GM18502 (cell line): ENCODE results near the gene GAL3ST1.
"Not testable (repeated sequence)": the region's sequence is repeated elsewhere in the genome, so short reads cannot be mapped to it uniquely, and the experiment has no call there.

Experiments used
- ATAC-seq: cut with Tn5 transposase; IDR thresholded peaks from one replicate; pipeline ENCODE4 v1.9.1; 2021; ENCODE audit warnings: mild to moderate bottlenecking; ENCODE audit not compliant: unreplicated experiment, poor library complexity

GAL3ST1 gene

DNA sequence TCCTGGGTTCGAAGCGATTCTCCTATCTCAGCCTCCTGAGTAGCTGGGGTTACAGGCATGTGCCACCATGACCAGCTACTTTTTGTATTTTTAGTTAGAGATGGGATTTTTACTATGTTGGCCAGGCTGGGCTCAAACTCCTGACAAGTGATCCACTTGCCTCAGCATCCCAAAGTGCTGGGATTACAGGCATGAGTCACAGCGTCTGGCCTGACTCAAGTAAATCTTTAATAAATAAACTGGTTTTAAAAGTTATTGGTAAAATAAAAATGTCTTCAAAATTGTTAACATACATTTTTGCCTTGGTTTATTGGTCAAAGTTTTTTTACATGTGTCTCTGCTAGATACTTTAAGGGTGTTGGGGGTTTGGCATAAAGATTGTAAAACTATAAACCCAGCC lies 24.5 kb upstream of the GAL3ST1 start:
- ATAC-seq, result no peak

DNA sequence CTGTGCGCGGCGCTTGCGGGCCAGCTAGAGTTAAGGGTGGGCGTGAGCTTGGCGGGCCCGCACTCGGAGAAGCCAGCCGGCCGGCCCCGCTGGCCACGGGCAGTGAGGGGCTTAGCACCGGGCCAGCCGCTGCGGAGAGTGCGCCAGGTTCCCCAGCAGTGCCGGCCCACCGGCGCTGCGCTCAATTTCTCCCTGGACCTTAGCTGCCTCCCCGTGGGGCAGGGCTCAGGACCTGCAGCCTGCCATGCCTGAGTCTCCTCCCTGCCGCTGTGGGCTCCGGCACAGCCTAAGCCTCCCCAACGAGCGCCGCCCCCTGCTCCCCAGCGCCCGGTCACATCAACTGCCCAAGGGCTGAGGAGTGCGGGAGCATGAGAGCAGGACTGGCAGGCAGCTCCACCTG lies 22.4 kb upstream of the GAL3ST1 start:
- no peak for ATAC-seq

DNA sequence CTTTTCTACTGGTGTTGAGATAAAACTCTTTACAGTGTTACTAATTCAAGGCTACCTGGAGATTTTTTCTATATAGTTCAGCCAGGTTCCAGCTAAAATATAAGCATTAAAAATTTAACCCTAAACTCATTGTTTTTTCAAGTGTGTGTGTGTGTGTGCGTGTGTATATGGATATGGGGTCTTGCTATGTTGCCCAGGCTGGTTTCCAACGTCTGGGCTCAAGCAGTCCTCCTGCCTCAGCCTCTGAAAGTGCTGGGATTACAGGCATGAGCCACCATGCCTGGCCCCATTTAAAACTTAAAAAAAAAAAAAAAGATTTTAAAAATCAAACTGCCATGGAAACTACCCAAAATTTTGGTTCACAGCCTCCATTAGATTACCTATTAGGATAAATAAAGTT lies 21.7 kb upstream of the GAL3ST1 start:
- no peak for ATAC-seq

DNA sequence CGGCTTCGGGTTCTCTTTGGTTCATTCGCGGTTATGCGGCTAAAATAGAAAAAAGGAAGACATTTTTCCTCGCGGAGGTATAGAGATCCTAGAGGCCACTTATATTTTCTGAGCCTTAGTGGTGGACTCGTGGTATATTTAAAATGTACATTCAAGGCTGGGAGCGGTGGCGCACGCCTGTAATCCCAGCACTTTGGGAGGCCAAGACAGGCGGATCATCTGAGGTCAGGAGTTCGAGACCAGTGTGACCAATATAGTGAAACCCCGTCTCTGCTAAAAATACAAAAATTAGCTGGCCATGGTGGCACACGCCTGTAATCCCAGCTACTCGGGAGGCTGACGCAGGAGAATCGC lies 17.9 kb upstream of the GAL3ST1 start:
- not testable (repeated sequence) for ATAC-seq

DNA sequence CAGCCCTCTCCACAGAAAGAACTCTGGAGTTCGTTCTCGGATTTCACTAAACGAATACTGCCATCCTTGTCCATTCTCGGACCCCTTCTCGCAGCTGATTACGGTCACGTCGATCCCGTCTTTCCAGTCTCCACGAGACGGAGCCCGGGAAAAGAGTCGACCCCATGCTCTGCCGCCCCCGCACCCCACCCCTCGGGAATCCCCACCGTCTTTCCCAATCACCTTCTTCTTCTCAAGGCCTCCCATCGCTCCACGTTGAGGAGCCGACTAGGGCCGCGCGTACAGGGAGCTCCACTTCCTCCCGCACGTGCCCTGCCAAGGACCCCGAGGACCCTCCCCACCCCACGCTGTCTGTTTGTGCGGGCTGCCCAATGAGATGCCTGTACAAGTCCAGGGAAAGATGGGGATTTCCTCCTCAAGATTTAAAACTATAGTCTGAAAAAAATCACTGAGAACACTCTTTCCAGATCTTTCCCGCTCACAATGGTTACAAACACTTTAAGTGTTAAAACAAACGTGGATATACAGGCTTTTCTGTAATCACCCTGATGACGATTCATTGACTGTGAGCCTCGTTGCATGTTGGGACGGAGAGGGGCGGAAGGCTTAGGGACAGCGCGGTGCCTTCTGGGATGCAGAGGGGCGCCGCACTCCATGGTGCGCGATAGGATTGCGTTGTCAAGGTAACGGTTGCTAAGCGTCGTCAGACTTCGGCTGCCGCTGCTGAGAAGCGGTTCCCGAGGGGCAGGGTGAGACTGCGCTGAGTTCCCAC lies 17.3 kb upstream of the GAL3ST1 start, which contains the start of gene PES1:
Gene PES1 (minus strand): TSS at position 323 of the 772 bp plus-strand sequence. CDS start 77 bp downstream, at position 246.
- ATAC-seq, result peak; percentile 96

DNA sequence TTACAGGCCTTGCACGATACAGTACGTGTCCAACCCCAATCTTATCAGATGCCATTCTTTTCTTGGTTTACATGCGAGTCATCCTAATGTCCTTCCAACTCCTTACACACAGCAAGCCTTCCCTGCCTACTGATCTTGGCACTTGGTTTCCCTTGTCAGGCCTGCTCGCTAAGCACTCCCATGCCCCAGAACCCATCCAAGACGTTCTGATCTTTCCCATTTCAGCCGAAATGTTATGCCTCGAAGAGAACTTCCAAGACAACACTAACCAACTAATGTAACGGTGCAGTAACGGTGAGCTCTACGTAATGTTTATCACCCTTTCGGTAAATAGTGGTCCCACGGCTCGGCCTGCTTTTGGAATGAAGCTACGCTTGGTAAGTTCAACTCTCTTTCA lies 16.7 kb upstream of the GAL3ST1 start:
- ATAC-seq, result no peak

DNA sequence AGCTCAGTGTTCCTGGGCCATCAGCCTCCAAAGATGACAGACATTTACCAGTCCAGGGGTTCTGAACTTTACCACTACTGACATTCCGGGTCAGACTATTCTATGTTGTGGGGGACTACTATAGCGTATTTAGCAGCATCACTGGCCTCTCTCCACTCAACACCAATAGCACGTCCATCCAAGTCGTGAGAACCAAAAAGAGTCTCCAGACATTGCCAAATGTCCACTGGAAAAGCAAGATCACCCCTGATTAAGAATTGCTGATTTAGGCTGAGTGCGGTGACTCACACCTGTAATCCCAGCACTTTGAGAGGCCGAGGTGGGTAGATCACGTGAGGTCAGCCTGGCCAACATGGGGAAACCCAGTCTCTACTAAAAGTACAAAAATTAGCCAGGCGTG lies 11.9 kb upstream of the GAL3ST1 start:
- no peak for ATAC-seq

DNA sequence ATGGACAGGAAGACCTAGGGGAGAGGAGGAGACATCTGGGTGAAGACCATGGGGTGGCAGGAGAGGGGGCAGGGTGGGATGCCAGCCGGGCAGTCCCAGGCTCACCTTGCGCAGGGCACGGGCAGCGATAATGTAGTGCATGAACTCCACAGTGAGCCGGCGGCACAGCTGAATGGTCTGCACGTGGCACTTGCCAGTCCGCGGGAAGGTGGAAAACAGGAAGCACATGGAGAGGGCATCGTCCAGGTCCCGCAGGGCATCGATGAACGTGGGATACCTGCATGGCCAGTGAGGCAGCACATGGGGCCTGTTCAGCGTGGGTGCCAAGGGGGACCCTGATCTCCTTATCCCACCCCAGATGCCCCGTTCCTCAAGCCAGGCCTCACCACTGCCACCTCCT lies 10.0 kb upstream of the GAL3ST1 start:
- no peak for ATAC-seq

DNA sequence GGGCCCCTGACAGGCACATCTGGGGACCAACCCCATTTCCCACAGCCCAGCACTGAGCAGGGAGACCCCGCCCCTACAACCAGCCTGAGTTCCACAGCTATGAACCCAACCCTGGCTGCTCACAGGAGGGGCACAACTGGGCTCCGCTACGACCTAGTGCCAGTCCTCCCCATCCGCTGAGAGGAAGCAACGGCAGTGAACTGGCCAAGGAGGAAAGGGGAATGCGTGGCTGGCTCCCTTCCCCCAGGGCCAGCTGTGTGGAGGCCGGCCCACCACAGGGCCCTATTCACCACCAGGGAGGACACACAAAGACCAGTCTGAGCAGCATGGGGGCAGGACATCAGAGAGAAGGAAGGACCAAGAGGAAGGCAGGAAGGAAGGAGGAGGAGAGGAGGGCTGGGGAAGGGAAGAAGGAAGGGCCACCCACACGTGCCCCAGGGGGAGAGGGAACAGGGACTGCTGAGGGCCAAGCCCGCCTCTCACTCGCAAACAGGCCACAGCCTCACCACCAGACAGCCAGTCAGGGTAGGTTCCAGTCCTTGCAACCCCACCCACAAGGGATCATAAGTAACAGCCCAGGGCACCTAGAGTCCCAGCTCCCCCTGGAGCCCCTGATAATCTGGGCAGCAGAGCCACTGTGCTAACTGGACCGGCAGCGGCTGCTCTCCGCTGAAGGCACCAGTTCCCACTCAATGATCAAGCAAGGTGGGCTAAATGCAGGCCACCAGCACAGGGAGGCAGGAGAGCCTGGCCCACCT lies 8.5 kb upstream of the GAL3ST1 start:
- ATAC-seq, result no peak

DNA sequence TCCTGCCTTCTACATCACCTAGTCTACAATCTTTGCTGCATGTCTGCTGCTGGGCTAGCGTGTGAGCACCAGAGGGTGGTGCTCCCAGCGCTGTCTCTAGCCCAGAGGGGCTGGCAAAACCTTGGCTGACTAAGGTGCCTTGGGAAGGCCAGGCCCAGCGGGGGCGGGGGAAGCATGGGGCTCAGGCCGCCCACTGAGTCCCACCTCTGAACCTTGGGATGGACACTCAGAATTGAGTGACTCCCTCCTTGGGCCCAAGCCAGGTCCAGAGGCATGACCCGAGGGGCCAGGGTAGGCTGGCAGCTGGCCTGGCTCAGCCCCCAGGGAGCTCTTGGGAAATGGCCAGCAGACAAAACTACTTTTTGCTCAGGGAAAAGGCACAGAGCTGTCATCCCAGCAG lies 7.6 kb upstream of the GAL3ST1 start:
- ATAC-seq, result no peak

DNA sequence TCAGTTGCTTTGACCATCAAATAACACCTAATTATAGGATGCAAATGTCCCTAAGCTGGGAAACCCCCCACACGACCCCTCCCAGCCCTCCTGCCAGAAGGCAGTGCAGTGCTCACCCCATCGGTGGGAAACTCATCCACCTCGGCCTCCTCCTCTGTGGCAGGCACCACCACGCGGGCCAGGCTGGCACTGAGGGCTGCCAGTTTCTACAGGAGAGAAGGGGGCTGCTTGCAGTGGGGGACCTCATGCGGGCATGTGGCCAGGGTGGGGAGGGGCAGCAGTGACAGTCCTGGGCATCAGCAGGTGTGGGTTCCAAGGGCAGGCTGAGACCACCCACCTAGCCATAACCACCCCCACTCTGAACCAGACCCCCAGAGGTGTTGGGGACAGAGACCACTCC lies 6.4 kb upstream of the GAL3ST1 start:
- ATAC-seq, result no peak

DNA sequence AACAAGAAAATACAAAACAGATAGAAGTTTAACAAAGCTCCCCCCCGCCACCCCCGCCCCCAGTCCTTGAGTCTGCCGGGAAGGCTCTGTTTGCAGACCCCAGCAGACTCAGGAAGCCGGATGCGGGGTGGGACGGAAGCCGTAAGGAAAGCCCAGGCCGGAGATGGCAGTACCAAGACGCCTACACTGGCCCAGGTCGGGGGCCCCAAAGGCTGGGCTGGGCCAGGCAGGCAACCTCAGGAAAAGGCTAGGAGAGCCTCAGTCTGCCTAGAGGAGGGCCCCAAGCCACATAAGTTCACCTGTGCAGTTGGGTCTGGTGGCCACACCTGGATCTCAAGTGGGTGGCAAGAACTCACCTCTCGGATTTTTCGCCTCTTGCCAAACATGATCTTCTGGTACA lies 4.0 kb upstream of the GAL3ST1 start:
- ATAC-seq, result no peak

DNA sequence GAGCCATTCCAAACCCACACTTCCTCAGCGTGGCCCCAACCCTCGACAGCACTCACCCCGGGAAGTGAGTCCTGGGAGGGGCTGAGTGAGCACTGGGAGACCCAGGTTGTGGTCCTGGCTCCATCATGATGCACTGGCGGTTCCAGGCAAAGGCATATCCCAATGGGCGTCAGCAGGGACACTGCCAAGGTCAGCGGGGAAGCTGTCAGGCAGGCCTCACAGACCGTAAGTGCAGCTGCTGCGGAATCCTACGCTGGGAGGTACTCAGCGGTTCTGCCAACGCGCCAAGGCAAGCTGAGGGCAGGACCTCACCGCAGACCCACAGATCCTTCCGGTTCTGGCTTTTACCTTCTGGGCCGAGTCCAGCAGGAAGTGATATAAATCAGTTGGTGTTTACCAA lies 1.4 kb upstream of the GAL3ST1 start:
- ATAC-seq, result no peak

DNA sequence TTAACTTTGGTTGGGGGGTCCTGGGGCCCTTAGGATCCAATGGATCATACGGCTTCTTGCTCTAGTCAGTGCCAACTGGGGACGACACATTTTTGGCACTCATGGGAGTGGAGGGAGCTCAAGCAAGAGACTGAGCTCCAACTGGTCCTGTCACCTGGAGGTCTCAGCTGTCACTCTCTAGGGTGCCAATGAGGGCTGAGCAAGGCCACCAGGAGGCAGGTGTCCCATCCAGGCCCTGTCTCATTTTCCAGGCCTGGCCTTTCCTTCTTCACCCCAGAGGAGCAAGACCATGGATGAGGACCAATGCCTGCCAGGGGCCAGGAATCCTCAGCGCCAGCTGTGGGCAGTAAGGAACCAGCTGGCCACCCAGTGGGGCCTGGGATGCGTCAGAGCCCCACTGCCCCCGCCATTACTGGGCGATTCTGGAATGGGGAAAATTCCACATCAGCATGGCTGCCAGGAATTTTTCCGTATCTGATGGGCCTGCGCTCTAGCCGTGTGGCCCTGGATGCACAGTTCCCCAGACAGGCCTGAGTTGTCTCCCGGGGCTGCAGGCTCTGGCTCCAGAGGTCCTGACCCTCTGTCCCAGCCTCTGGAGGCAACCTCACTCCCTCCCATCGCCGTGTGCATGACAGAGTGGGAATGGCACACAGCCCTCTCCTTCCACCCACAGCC lies 669 bp upstream of the GAL3ST1 start:
- no peak for ATAC-seq

DNA sequence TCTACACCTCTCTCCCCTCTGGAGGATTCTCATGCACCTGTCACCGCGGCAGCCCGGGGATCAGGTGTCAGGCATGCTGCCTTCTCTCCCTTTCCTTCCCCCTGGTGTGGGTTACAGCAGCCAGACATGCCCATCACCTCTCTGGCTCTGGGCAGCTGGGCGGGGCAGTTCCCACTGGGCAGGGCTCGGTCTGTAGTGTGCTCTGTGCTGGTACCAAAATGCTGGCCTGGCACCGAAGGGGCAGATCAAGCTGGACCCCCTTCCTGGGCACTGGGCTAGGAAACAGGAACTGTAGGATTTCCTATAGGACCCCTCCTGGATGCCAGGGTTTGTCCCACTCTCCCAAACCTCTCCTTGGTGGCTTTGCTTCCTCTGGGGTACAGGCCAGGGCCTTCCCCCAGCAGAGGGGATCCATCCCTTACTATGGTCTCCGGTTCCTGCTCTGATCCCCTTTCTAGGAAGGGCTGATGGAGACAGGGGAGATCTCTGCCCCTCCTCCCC lies 821 bp downstream of the GAL3ST1 start:
- ATAC-seq, result no peak

DNA sequence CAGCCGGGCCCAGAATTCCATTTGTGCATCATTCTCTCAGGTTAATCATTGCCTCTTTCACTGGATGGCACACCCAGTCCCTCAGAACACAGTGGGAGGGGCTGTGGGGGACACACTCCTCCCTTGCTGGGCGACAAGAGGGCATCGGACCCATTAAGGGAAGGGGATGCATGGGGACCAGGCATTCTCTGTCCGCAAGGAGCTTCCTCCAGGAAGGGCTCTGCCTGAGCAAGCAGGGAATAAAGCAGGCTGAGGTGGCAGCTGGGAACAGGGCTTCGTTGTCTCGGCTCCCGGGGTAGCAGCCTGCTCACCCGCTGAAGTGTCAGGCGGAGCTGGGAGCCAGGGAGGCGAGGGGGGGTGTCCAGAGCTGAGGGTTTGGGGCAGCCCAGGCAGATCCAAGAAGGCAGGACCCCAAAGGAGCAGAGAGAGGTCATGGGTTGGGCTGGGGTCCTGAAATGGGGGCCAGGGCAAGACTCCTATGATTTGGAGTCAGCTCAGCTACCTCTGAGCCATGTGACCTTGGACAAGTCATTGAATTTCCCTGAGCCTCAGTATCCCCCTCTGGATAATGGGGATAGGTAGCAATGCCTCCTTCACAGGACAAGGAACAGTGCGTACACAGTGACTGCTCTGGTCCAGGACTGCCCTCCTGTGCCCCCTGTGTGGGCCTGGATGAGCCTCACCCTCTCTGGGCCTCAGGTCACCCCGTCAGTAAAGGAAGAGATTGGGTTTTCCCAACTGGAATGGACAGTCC lies 1.4 kb downstream of the GAL3ST1 start:
- ATAC-seq, result no peak

DNA sequence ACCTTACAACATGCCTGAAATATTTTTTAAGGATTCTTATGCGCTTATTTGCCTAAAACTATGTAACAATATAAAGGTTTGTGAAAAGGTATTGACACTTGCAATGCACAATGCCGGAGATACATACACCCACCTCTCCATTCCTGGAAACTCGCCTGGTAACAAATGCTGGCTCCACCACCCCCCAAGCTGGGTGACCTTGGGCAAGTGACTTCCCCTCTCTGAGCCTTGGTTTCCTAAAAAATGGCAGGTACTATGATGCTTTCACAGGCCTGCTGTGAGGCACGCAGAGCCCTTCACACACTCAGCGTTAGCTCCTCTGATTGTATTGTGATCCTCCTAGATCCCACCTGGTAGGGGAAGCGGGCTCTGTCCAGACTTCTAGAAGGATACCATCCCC lies 2.3 kb downstream of the GAL3ST1 start:
- no peak for ATAC-seq

DNA sequence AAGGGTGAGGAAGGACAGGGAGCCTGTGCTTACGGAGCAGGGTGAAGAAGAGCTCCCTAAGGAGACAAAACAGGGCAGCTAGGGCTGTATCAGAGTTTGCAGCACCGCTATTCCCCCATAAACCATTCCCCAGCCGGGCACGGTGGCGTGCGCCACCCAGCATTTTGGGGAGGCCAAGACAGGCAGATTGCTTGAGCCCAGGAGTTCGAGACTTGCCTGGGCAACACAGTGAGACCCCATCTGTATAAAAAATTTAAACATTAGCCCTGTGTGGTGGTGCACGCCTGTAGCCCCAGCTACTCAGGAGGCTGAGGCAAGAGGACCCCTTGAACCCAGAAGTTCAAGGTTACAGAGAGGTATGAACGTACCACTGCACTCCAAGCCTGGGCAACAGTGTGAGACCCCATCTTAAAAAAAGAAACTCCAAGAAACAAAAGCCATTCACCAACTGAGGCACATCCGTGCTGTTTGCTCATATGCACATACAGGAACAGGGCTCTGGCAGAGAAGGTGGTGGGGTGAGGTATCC lies 4.7 kb downstream of the GAL3ST1 start:
- no peak for ATAC-seq

DNA sequence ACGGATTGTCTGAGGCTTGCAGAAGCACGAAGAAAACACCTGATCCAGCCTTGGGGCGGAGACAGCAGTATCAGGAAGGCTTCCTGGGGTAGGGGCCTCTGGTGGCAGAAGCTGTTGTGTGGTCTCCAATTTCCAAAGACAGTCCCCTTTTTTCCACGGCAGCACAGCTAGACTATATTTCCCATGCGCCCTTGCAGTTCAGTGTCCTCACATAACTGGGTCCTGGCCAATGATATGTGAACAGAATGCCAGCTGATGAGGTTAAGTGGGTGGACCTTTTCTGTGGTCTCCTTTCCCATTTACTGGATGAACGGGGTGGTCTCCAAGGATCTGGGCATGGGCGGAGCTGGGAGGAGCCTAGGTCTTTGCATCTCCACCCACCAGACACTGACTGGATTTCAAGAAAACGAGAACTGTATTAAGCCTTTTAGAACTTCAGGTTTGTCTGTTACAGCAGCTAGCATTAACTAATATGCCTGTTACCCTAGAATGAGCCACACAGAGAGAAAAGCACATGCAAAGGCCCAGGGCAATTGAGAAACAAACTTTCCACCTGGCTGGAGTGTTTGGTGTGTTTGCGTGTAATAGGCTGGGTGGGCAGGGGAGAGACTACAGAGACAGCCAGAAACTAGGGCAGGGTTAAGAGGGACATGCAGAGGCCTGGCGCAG lies 6.2 kb downstream of the GAL3ST1 start:
- ATAC-seq, result no peak

DNA sequence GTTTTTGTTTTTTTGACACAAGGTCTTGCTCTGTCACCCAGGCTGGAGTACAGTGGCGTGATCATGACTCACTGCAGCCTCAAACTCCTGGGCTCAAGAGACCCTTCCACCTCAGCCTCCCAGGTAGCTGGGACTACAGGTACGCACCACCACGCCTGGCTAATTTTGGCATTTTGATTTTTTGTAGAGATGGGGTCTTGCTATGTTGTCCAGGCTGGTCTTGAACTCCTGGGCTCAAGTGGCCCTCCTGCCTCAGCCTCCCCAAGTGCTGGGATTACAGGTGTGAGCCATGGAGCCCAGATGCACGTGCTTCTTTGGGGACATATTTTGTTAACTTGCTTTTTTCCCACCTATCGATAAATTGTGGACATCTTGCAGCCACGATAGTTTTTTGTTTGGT lies 7.2 kb downstream of the GAL3ST1 start:
- ATAC-seq, result not testable (repeated sequence)
